Motor neuron (in vitro differentiated cells): ENCODE data around the gene CRTC1. TPM values are rescaled to one million over a fixed set of nuclear protein-coding genes. Genes with fewer than 3 reads are reported as not detected.

Experiments
- ATAC-seq, 8 experiments: fragments of 200-7000 bp; cut with Tn5 transposase; replicated peaks in 6 of 8; 2 replicates each; pipeline ENCODE4 v1.8.0; 2021; ENCODE audit warnings: mild to moderate bottlenecking in 8 of 8, moderate library complexity in 8 of 8
- H3K27ac ChIP-seq, 2 donors: fragments of 250-450 bp; sonication (Bioruptor Pico); 2 replicates each; pipeline ENCODE4 v1.9.0; 2021; ENCODE audit warnings: antibody characterized with exemption in 2 of 2, mild to moderate bottlenecking in 2 of 2, moderate library complexity in 1 of 2
- H3K4me1 ChIP-seq, 2 donors: fragments of 250-450 bp; sonication (Bioruptor Pico); replicated peaks in 1 of 2; 2 replicates each; pipeline ENCODE4 v1.6.1; 2021; ENCODE audit warnings: antibody characterized with exemption in 2 of 2, mild to moderate bottlenecking in 2 of 2, moderate library complexity in 1 of 2
- H3K4me3 ChIP-seq, 5 donors: fragments of 250-450 bp; sonication (Bioruptor Pico); 2 replicates each; pipeline ENCODE4 v1.9.0; 2021; ENCODE audit warnings: antibody characterized with exemption in 5 of 5, mild to moderate bottlenecking in 5 of 5, moderate library complexity in 4 of 5
- WGBS, 10 experiments: fragments of 450-650 bp; shearing (Covaris generic); methylation state at CpG; one replicate each; pipeline ENCODE4 v1.0.0; 2022; 5-methylcytosine and 5-hydroxymethylcytosine counted together
- in situ Hi-C, 9 experiments: fragments of 400-800 bp; cut with MboI; loops; one replicate each; pipeline ENCODE4 v1.15.0; 2021; ENCODE audit warnings: low sequenced_read_pairs in 9 of 9, low pct_unique_long_range_greater_than_20kb in 2 of 9; ENCODE audit not compliant: unreplicated experiment in 9 of 9
- total RNA-seq, 8 experiments: library from RNA; unstranded; fragments of 300-600 nt; gene quantifications; 2 replicates each; pipeline versions ENCODE4 v1.2.3 to v1.2.4, GENCODE V29; 2022

The CRTC1 gene
- total RNA-seq, 8 experiments from 2014 or later = 2.0 to 8.8 (median 8.0) TPM

- H3K4me1 ChIP-seq = peaks cover 29 to 47% of the 10 kb centered on the region in 2 donors
- no peak overlapping the region for H3K4me3 ChIP-seq
- in situ Hi-C loops = no loop called here
- ATAC-seq = peak; percentile 7 to 79 (median 70)
- 0 to 100% (median 59%) methylated on average over 1 to 2 of the region's 20 CpGs; no CpG with 5 or more reads in 6 of the 10 experiments for WGBS, 10 experiments
- peak overlapping the region in 1 of 2 donors; percentile 32 for H3K27ac ChIP-seq
These were observed 25.7 kb upstream of the CRTC1 start for GRCh38 chr19:18657590-18658365.

- Histone ChIP-seq H3K27ac (peak overlapping the region in 1 of 2 donors; percentile 32), H3K4me3 (no peak overlapping the region), H3K4me1 (peaks cover 30 to 49% of the 10 kb centered on the region in 2 donors)
- no peak for ATAC-seq
- WGBS, 10 experiments = 73 to 100% (median 81%) methylated on average over 2 to 3 of the region's 4 CpGs; no CpG with 5 or more reads in 3 of the 10 experiments
- in situ Hi-C loops = no loop called here
These were observed 25.1 kb upstream of the CRTC1 start for GRCh38 chr19:18658366-18658855.

DNA sequence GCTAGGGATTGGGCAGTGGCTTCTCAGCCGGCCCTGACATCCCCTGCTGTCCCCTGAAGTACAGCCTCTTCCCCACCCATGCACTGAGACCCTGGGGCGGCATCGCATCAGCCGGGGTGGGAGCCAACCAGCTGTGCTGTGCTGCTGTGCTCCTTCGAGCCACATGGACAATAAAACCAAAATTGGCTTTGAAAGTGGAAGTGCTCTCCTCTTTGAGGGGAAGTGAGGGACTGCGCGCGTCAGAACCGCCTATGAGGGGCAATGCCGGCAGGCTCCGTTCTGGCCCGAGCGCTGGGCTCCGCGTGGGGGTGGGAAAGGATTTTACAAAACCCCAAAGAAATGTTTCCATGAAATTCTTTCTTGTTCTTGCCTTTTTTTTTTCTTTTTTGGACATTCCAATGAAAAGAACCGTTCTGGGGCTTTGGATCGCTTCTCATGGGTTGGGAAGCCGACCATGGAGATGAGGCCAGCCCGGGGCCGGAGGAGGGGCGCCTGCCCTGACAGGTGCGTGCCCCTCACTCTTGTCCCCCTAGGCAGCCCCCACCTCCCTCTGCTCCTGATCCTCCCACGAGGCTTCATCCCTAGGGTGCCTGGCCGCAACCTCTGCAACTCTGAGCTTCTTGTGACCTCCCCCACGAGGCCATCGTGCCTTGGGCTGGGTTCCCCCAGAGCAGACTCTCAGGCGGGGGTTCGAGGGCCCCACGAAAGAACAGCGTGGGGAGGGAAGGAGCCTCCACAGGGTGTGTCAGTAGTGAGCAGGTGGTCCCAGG, 24.0 kb upstream of the CRTC1 start:
- Histone ChIP-seq H3K4me3 (no peak overlapping the region), H3K27ac (no peak overlapping the region), H3K4me1 (peaks cover 30 to 49% of the 10 kb centered on the region in 2 donors)
- peak in 2 of 8 experiments; percentile 18 to 57 for ATAC-seq
- in situ Hi-C loops = no loop called here
- WGBS, 10 experiments = 0 to 81% (median 74%) methylated on average over 1 to 17 of the region's 30 CpGs; no CpG with 5 or more reads in 3 of the 10 experiments

- in situ Hi-C loops = no loop called here
- H3K4me1 ChIP-seq = peaks cover 30 to 49% of the 10 kb centered on the region in 2 donors
- peak in 7 of 8 experiments; percentile 62 to 83 (median 79) for ATAC-seq
- no peak overlapping the region for H3K4me3 ChIP-seq
- WGBS, 10 experiments = 100% methylated on average over 1 of the region's 37 CpGs; no CpG with 5 or more reads in 9 of the 10 experiments
- H3K27ac ChIP-seq = peak overlapping the region in 1 of 2 donors; percentile 5
These were observed 23.2 kb upstream of the CRTC1 start for GRCh38 chr19:18660051-18660910.

DNA sequence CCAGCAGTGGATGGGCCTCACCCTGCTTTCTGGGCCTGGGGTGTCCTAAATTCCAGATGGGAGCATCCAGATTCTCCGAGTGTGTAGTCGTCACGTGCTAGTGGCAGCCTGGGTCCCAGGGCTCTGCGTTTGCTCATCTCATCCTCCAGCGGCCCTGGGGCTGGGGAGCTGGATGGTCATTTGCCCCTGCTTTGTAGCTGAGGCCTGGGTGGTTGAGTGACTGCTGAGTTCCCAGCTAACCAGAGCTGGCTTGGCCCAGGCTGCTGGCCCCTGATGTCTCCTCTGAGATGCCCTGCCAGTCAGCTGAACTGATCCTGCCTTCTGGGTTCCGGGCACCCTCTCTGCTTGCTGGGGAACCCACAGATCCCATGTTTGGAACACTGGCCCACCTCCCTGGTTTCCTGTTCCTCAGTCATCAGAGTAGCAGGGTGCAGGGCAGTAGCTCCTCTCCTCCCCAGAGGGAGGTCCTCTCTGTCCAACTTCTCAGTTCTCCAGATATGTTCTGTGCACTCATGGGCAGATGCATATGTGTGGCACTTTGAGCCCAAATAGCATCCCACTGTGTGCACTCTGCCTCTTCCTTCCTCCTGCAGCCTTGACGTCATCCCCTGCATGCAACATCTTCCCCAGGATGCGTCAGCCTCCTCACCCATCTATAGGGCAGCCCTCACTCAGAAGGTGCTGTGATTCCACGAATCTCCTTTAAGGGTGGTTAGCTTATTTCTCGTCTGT, 22.4 kb upstream of the CRTC1 start:
- no peak for ATAC-seq
- 80 to 100% (median 94%) methylated on average over 2 to 7 of the region's 10 CpGs; no CpG with 5 or more reads in 5 of the 10 experiments for WGBS, 10 experiments

GRCh38 chr19:18662972-18663732, 20.3 kb upstream of the CRTC1 start:
- ATAC-seq = no peak
- in situ Hi-C loops = no loop called here
- peaks cover 11 to 27% of the 10 kb centered on the region in 2 donors for H3K4me1 ChIP-seq
- WGBS, 10 experiments = 66 to 96% methylated on average over 4 of the region's 15 CpGs; no CpG with 5 or more reads in 8 of the 10 experiments
- H3K27ac ChIP-seq = no peak overlapping the region
- no peak overlapping the region for H3K4me3 ChIP-seq

More for the DNA sequence above, 22.4 kb upstream of the CRTC1 start:
- no peak overlapping the region for H3K27ac ChIP-seq
- in situ Hi-C loops = no loop called here
- H3K4me1 ChIP-seq = peaks cover 30 to 48% of the 10 kb centered on the region in 2 donors
- H3K4me3 ChIP-seq = no peak overlapping the region

DNA sequence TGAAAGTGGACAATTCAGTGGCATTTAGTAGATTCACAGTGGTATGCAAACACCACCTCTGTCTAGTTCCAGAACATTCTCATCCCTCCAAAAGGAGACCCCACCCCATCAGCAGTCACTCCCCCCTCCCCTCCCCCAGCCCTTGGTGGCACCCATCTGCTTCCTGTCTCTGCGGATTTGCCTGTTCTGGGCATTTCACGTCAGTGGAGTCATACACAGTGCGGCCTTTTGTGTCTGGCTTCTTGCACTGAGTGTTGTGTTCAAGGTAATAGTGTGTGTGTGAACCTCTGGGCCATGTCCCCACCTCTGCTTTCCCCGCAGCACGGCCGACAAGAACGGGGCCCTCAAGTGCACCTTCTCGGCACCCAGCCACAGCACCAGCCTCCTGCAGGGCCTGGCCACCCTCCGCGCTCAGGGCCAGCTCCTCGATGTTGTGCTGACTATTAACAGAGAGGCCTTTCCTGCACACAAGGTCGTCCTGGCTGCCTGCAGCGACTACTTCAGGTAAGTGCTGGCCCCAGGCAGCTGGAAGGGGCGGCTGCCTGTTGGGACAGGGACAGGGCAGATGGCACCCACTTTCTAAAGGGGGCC, 19.4 kb upstream of the CRTC1 start:
- Histone ChIP-seq H3K4me1 (peaks cover 5 to 18% of the 10 kb centered on the region in 2 donors), H3K4me3 (no peak overlapping the region), H3K27ac (no peak overlapping the region)
- ATAC-seq = no peak
- in situ Hi-C loops = no loop called here
- WGBS, 10 experiments = 50 to 94% (median 87%) methylated on average over 2 to 10 of the region's 14 CpGs; no CpG with 5 or more reads in 6 of the 10 experiments

DNA sequence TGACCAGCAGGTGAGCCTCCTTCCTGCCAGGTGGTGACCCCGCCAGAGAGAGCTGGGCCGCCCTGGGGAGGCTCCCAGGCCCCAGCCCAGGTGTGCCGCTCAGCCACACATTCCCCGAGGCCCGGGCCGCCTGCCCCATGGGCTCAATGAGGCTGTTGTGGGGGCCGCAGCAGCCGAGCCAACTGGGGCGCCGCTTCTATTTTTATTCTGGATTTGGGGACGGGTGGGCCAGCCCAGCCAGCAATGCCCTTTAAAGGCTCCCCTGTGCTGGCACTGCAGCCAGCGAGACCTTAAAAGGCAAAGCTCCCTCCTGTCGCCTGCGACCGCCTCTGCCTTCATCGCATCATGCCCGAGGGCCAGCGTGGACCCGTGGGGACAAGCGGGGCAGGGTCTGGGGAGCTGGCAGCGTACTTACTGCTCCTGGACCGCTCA, 17.7 kb upstream of the CRTC1 start:
- no peak overlapping the region for H3K27ac ChIP-seq
- H3K4me3 ChIP-seq = no peak overlapping the region
- H3K4me1 ChIP-seq = peaks cover 2 to 15% of the 10 kb centered on the region in 2 donors
- in situ Hi-C loops = no loop called here
- no peak for ATAC-seq
- 87% methylated on average over 3 of the region's 22 CpGs; no CpG with 5 or more reads in 9 of the 10 experiments for WGBS, 10 experiments

GRCh38 chr19:18666317-18666716, 17.2 kb upstream of the CRTC1 start:
- no peak for ATAC-seq
- peaks cover 2 to 15% of the 10 kb centered on the region in 2 donors for H3K4me1 ChIP-seq
- H3K27ac ChIP-seq = no peak overlapping the region
- 55 to 90% (median 80%) methylated on average over 1 to 4 of the region's 12 CpGs; no CpG with 5 or more reads in 6 of the 10 experiments for WGBS, 10 experiments
- no peak overlapping the region for H3K4me3 ChIP-seq
- in situ Hi-C loops = no loop called here

- no peak overlapping the region for H3K27ac ChIP-seq
- in situ Hi-C loops = no loop called here
- whole genome bisulfite sequencing, 10 experiments = 77 to 90% (median 82%) methylated on average over 4 to 5 of the region's 5 CpGs; no CpG with 5 or more reads in 7 of the 10 experiments
These were observed 16.7 kb upstream of the CRTC1 start for GRCh38 chr19:18666784-18667183.

More at GRCh38 chr19:18666784-18667183, 16.7 kb upstream of the CRTC1 start:
- Histone ChIP-seq H3K4me1 (peaks cover 2 to 15% of the 10 kb centered on the region in 2 donors), H3K4me3 (no peak overlapping the region)
- no peak for ATAC-seq
